ENCODE data around the gene CLEC2D.

GRCh38 chr12:9674226-9674590 is 4.7 kb downstream of the CLEC2D start:
- TF ChIP-seq CTCF (IDR thresholded peaks at IDR 0.05) (no peak), ZFX (IDR thresholded peaks at IDR 0.05; ENCODE audit: borderline replicate concordance) (no peak)
